ENCODE measurements around the gene CLTA.
A peak's percentile ranks its signal among the peaks of the same experiment; 100 is the strongest.
"Not testable (repeated sequence)": the region's sequence is repeated elsewhere in the genome, so short reads cannot be mapped to it uniquely, and the experiment has no call there.

CLTA gene

GRCh38 chr9:36218011-36218410 lies 27.3 kb downstream of the CLTA start:
- Mint-ChIP-seq H3K27ac (peak overlapping the region; percentile 76), H3K4me3 (no peak overlapping the region), H3K36me3 (ENCODE audit: low read depth) (peaks cover 73% of the 10 kb centered on the region), H3K4me1 (ENCODE audit: low read depth) (peaks cover 42% of the 10 kb centered on the region), H3K27me3 (no peaks in the 10 kb centered on the region), H3K9me3 (peaks cover 7% of the 10 kb centered on the region)

DNA sequence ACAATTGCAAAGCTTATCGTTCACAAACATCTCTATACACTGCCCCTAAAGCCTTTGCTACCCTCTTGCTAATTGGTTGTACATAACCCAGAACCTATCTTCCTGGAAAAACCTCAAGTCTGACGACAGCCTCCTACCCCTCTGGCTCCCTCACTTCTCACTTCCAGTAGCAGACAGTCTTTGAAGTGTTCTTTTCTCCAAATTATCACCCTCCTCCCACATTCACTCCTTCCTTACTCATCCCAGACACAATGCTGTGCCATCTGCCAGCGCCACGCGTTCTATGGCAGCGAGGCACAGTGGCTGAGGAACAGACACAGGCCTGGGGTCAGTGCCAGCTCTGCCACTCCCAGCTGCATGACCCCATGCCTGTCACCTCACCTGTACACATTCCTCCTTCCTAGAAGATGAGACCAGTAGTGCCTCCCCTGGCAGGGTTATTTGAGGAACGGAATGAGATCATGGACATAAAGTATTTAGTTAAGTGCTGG lies 27.7 kb downstream of the CLTA start:
- Mint-ChIP-seq H3K27ac (peak overlapping the region; percentile 76), H3K4me1 (ENCODE audit: low read depth) (peaks cover 37% of the 10 kb centered on the region), H3K4me3 (no peak overlapping the region), H3K36me3 (ENCODE audit: low read depth) (peaks cover 73% of the 10 kb centered on the region), H3K27me3 (no peaks in the 10 kb centered on the region), H3K9me3 (peaks cover 12% of the 10 kb centered on the region)

DNA sequence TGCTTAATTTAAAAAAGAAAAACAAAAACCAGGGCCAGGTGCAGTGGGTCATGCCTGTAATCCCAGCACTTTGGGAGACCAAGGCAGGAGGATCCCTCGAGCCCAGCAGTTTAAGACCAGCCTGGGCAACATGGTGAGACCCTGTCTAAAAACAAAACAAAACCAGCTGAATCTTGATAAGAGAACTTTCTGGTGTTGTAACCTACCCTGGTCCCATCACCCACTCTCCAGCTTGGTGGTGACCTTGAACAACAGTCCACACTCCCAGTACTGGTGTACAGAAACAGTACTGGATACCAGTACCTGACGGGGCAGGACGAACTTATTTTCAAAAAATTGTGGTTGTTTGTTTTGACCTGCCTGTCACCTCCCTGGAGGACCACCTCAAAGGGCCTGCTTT lies 30.9 kb downstream of the CLTA start:
- Mint-ChIP-seq H3K9me3 (peaks cover 13% of the 10 kb centered on the region), H3K36me3 (ENCODE audit: low read depth) (peaks cover 65% of the 10 kb centered on the region), H3K4me1 (ENCODE audit: low read depth) (peaks cover 23% of the 10 kb centered on the region), H3K27me3 (no peaks in the 10 kb centered on the region), H3K4me3 (no peak overlapping the region), H3K27ac (no peak overlapping the region)

- H3K36me3 Mint-ChIP-seq (ENCODE audit: low read depth) = peaks cover 68% of the 10 kb centered on the region
- peaks cover 19% of the 10 kb centered on the region for H3K4me1 Mint-ChIP-seq (ENCODE audit: low read depth)
- H3K4me3 Mint-ChIP-seq = no peak overlapping the region
- H3K27ac Mint-ChIP-seq = no peak overlapping the region
- no peaks in the 10 kb centered on the region for H3K27me3 Mint-ChIP-seq
- H3K9me3 Mint-ChIP-seq = peaks cover 13% of the 10 kb centered on the region
Measured at GRCh38 chr9:36222449-36222848, 31.7 kb downstream of the CLTA start.

- Mint-ChIP-seq H3K27me3 (no peaks in the 10 kb centered on the region), H3K36me3 (ENCODE audit: low read depth) (peaks cover 60% of the 10 kb centered on the region), H3K4me3 (no peak overlapping the region), H3K4me1 (ENCODE audit: low read depth) (no peaks in the 10 kb centered on the region), H3K27ac (no peak overlapping the region), H3K9me3 (no peaks in the 10 kb centered on the region)
Measured at GRCh38 chr9:36237230-36237629, 46.5 kb downstream of the CLTA start.

- not testable (repeated sequence) for H3K27me3 Mint-ChIP-seq; H3K4me3 Mint-ChIP-seq; H3K27ac Mint-ChIP-seq; H3K4me1 Mint-ChIP-seq (ENCODE audit: low read depth); H3K9me3 Mint-ChIP-seq
- peaks cover 47% of the 10 kb centered on the region for H3K36me3 Mint-ChIP-seq (ENCODE audit: low read depth)
Measured at GRCh38 chr9:36239205-36239604, 48.5 kb downstream of the CLTA start.

- H3K36me3 Mint-ChIP-seq (ENCODE audit: low read depth) = peaks cover 46% of the 10 kb centered on the region
- H3K27me3 Mint-ChIP-seq; H3K9me3 Mint-ChIP-seq; H3K4me1 Mint-ChIP-seq (ENCODE audit: low read depth); H3K4me3 Mint-ChIP-seq; H3K27ac Mint-ChIP-seq: not testable (repeated sequence)
Measured at GRCh38 chr9:36239675-36240074, 49.0 kb downstream of the CLTA start.

DNA sequence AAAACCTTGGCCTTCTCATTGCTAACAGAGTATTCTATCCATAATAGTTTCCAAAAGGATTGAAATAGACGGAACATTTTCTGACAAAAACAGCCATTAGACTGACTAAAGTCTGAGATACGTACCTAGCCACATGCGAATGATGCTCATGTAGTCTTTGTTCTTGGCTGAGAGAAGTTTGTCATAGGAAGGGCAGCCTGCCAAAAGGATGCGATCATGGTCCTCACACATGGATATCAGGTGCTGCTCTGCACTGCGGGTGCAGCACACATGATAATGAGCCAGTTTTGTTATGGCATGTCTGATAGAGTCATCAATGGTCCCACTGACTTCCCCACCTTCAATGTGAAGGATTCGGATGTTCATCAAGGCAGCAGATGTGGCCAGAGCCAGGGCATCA lies 55.2 kb downstream of the CLTA start:
- Mint-ChIP-seq H3K4me1 (ENCODE audit: low read depth) (peaks cover 10% of the 10 kb centered on the region), H3K4me3 (no peak overlapping the region), H3K36me3 (ENCODE audit: low read depth) (peaks cover 29% of the 10 kb centered on the region), H3K9me3 (no peaks in the 10 kb centered on the region), H3K27ac (no peak overlapping the region), H3K27me3 (no peaks in the 10 kb centered on the region)

GRCh38 chr9:36247356-36247755 lies 56.6 kb downstream of the CLTA start:
- Mint-ChIP-seq H3K27ac (no peak overlapping the region), H3K9me3 (no peaks in the 10 kb centered on the region), H3K27me3 (no peaks in the 10 kb centered on the region), H3K4me1 (ENCODE audit: low read depth) (peaks cover 15% of the 10 kb centered on the region), H3K36me3 (ENCODE audit: low read depth) (peaks cover 22% of the 10 kb centered on the region), H3K4me3 (no peak overlapping the region)

DNA sequence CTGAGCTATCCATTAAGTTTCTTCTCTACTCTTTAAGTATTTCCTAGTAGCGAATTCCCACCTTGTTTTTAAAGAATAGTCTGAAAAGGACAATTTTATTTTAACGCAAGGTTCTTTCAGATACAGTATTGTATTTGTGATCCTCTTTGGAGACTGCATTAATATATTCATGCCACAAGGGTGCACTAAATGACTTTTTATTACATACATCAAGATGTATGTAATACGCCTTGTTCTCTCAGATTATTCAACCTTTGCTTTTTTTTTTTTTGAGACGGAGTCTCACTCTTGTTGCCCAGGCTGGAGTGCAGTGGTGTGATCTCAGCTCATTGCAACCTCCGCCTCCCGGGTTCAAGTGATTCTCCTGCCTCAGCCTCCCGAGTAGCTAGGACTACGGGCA lies 57.3 kb downstream of the CLTA start:
- H3K27me3 Mint-ChIP-seq, H3K27ac Mint-ChIP-seq, H3K9me3 Mint-ChIP-seq, H3K4me3 Mint-ChIP-seq: not testable (repeated sequence)
- H3K36me3 Mint-ChIP-seq (ENCODE audit: low read depth) = peaks cover 22% of the 10 kb centered on the region
- H3K4me1 Mint-ChIP-seq (ENCODE audit: low read depth) = peaks cover 15% of the 10 kb centered on the region

DNA sequence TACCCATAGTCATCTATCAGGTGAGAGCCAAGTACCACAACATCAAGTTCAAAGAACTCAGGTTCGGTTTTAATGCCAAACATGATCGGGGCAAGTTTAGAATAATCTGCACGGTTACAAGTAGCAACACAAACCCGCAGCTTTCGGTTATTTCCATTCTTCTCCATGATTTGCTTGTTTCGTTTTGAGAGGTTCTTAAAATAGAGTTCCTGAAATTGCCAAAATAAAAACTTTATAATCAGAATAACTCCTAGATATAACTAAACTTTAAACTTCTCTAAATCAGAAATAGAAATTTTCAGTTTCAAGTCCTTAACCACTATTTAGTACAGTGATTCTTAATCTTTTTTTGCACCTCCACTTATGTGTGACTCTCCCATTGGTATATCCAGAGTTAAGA lies 58.5 kb downstream of the CLTA start:
- H3K4me1 Mint-ChIP-seq (ENCODE audit: low read depth) = peaks cover 15% of the 10 kb centered on the region
- no peaks in the 10 kb centered on the region for H3K27me3 Mint-ChIP-seq
- peaks cover 17% of the 10 kb centered on the region for H3K36me3 Mint-ChIP-seq (ENCODE audit: low read depth)
- no peak overlapping the region for H3K27ac Mint-ChIP-seq
- H3K4me3 Mint-ChIP-seq = no peak overlapping the region
- H3K9me3 Mint-ChIP-seq = no peaks in the 10 kb centered on the region

DNA sequence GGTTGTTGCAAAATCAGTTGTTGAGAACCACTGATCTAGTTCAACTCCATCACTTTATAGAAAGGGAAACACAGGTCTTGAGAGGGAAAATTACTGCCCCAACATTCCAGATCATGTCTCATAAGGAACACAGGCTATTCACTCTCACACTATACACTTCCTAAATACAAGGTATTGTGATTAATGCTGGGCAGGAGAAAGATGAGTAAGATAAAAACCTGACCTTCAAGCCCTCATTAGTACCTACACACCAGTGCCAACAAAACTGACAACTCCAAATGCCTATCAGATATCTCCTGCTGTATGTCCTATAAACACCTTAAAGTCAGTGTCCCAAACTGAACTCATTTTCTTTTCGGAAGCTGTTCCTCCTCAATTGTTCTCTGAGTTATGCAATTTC lies 59.4 kb downstream of the CLTA start:
- peaks cover 15% of the 10 kb centered on the region for H3K36me3 Mint-ChIP-seq (ENCODE audit: low read depth)

GRCh38 chr9:36251428-36251827 lies 60.7 kb downstream of the CLTA start:
- no peaks in the 10 kb centered on the region for H3K9me3 Mint-ChIP-seq
- no peaks in the 10 kb centered on the region for H3K27me3 Mint-ChIP-seq
- no peak overlapping the region for H3K27ac Mint-ChIP-seq
- no peak overlapping the region for H3K4me3 Mint-ChIP-seq
- H3K36me3 Mint-ChIP-seq (ENCODE audit: low read depth) = peaks cover 7% of the 10 kb centered on the region
- H3K4me1 Mint-ChIP-seq (ENCODE audit: low read depth) = peaks cover 16% of the 10 kb centered on the region

More for the DNA sequence above, 59.4 kb downstream of the CLTA start:
- H3K4me3 Mint-ChIP-seq = no peak overlapping the region
- peaks cover 15% of the 10 kb centered on the region for H3K4me1 Mint-ChIP-seq (ENCODE audit: low read depth)
- H3K9me3 Mint-ChIP-seq = no peaks in the 10 kb centered on the region
- H3K27me3 Mint-ChIP-seq = no peaks in the 10 kb centered on the region
- peak overlapping the region; percentile 3 for H3K27ac Mint-ChIP-seq

- H3K27me3 Mint-ChIP-seq = no peaks in the 10 kb centered on the region
- peaks cover 14% of the 10 kb centered on the region for H3K4me1 Mint-ChIP-seq (ENCODE audit: low read depth)
- no peaks in the 10 kb centered on the region for H3K36me3 Mint-ChIP-seq (ENCODE audit: low read depth)
- no peaks in the 10 kb centered on the region for H3K9me3 Mint-ChIP-seq
- H3K4me3 Mint-ChIP-seq = peak within 1 kb of the TSS; percentile 88
- peak within 1 kb of the TSS; percentile 87 for H3K27ac Mint-ChIP-seq
Measured at GRCh38 chr9:36258208-36258995, 67.7 kb downstream of the CLTA start, which contains the start of gene GNE. TSS of gene GNE (minus strand) at chr9:36258448. CDS start at chr9:36249355, 9,093 bp downstream.

- H3K27ac Mint-ChIP-seq = peak overlapping the region; percentile 87
- H3K27me3 Mint-ChIP-seq = no peaks in the 10 kb centered on the region
- no peaks in the 10 kb centered on the region for H3K36me3 Mint-ChIP-seq (ENCODE audit: low read depth)
- peak overlapping the region; percentile 88 for H3K4me3 Mint-ChIP-seq
- peaks cover 14% of the 10 kb centered on the region for H3K4me1 Mint-ChIP-seq (ENCODE audit: low read depth)
- H3K9me3 Mint-ChIP-seq = no peaks in the 10 kb centered on the region
Measured at GRCh38 chr9:36258996-36259533, 68.3 kb downstream of the CLTA start.

All from stimulated activated naive CD8-positive, alpha-beta T cell treated with anti-CD3 and anti-CD28 coated beads, Interleukin-15, Interleukin-2, amounts not matched to agents 100 ng/mL and 50 ng/mL, for 24 hours (primary cell).